Activated CD8-positive, alpha-beta T cell treated with anti-CD3 and anti-CD28 coated beads, Interleukin-2, amount 10 ng/mL, durations not matched to agents 7 days and 5 days (primary cell): ENCODE data around the gene KRTAP29-1. TPM values are rescaled to one million over a fixed set of nuclear protein-coding genes. Genes with fewer than 3 reads are reported as not detected.
A peak's percentile ranks its signal among the peaks of the same experiment; 100 is the strongest.

Experiments used
- ATAC-seq: fragments of 150-1000 bp; cut with Tn5 transposase; one replicate; pipeline ENCODE4 v1.10.0; 2021; ENCODE audit warnings: moderate library complexity
- CTCF ChIA-PET: fragments of 350-600 bp; sonication (Branson Sonifier 250); formaldehyde crosslinking; loops from one replicate; lab custom pipeline; 2021; ENCODE audit warnings: antibody characterized with exemption; lab: Charles Lee
- POLR2A ChIA-PET: fragments of 350-600 bp; sonication (Branson Sonifier 250); formaldehyde crosslinking; loops from one replicate; lab custom pipeline; 2021; ENCODE audit warnings: antibody characterized with exemption; lab: Charles Lee
- DNase-seq: peaks from one replicate; pipeline ENCODE4 v3.0.0-alpha.2; 2020
- H3K27ac Mint-ChIP-seq: one replicate; pipeline ENCODE4 v1.8.0; 2021; ENCODE audit warnings: mild to moderate bottlenecking, mixed read lengths
- H3K27me3 Mint-ChIP-seq: one replicate; pipeline ENCODE4 v1.8.0; 2021; ENCODE audit warnings: low read depth, mixed read lengths
- H3K36me3 Mint-ChIP-seq: one replicate; pipeline ENCODE4 v1.8.0; 2021; ENCODE audit warnings: low read depth, mixed read lengths
- H3K4me1 Mint-ChIP-seq: one replicate; pipeline ENCODE4 v1.8.0; 2021; ENCODE audit warnings: low read depth, mixed read lengths
- H3K4me3 Mint-ChIP-seq: one replicate; pipeline ENCODE4 v1.8.0; 2021; ENCODE audit warnings: mild to moderate bottlenecking, mixed read lengths
- H3K9me3 Mint-ChIP-seq: one replicate; pipeline ENCODE4 v1.8.0; 2022; ENCODE audit warnings: mixed read lengths; ENCODE audit not compliant: insufficient read depth
- total RNA-seq, 2 experiments: library from RNA; stranded (reverse); gene quantifications; one replicate each; pipeline ENCODE4 v1.2.3, GENCODE V29; 2021

Gene KRTAP29-1
- total RNA-seq, 2 experiments from 2014 or later, result not detected

DNA sequence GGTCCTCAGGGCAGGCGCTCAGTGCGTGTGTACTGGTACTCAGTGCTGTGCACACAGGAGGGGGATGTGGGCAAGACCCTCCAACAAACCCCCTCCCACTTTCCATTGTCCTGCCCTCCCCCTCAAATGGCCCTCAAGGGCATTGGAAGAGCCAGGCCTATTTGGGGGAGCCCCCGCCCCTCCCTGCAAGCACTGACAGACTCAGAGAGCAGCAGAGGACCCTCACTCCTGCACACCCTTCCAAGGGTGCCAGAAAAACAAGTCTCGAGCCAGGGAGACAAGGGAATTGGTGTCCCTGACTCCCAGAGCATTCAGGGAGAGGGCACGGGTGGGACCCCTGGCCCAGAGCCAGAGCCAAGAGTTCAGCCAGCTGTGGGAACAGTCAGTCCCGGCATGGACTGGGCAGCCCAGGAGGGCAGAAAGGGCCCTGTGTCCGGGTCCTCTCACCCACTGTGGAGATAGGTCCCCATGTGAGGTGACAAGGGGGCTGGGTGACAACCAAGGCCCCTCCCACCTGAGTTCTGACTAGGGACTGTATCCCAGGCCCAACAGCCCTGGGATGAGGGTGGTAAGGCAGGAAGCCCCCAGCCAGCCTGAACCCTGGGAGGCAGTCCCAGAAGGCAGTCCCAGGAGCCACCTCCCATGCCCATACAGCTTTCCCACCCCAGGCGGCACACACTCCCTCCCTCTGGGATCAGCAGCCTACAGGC lies 24.9 kb upstream of the KRTAP29-1 start:
- CTCF ChIA-PET, result interaction anchor here (1.2 kb wide), 1 partner anchor 13 kb away, joined by 3 read pairs; no protein-coding TSS in a partner anchor
- no peak for ATAC-seq
- no peak overlapping the region for H3K27ac Mint-ChIP-seq

DNA sequence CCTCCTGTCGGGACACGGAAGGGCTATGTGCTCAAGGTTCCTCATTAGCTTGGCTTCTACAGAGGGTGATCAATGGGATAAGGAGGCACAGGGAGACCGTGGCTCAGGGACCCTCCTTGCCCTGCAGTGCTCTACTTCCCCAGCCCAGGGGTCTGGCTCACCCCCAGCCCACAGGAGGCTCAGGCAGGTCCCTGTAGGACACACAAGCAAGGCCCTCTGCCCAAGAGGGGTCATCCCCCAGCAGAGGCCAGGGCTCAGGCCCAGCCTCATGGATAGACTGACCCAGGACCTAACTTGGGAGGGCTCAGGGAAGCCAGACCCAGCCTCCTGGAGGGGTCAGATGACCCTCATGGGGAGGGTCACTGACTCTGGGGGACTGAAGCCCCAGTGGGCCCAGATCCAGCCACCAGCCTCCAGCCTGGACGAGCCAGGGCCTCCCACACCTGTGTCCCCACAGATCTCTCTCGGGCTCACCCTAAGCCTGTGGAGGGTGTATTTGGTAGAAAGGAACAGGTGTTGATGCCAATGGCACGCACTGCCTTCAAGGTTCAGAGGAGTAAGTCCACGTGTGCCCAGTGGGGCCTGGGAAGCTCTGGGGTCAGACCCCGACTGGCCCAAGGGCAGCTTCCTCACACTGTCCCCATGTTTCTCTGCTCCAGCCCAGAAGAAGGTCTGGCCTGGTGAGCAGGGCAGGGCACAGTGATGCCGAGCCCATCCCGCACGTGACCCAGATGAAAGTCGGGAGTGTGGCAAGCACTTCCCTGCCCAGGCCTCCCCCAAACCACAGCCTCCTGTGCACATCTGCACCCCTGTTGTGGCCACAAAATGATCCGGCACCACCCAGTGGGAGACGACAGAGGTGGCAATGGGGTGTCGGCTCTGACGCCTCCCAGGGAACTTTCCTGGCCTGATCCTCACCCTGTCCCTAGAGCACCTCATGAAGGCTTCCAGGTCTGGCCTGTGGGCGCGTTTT lies 23.8 kb upstream of the KRTAP29-1 start:
- ATAC-seq (no peak), DNase-seq (no peak)
- ChIA-PET CTCF (no interaction called here), POLR2A (no interaction called here)
- H3K27me3 Mint-ChIP-seq, result no peaks in the 10 kb centered on the region
- no peaks in the 10 kb centered on the region for H3K36me3 Mint-ChIP-seq
- no peak overlapping the region for H3K4me3 Mint-ChIP-seq
- H3K9me3 Mint-ChIP-seq, result no peaks in the 10 kb centered on the region
- peaks cover 9% of the 10 kb centered on the region for H3K4me1 Mint-ChIP-seq
- H3K27ac Mint-ChIP-seq, result no peak overlapping the region

More for the DNA sequence above, 24.9 kb upstream of the KRTAP29-1 start:
- POLR2A ChIA-PET, result no interaction called here
- no peak for DNase-seq
- Mint-ChIP-seq H3K9me3 (no peaks in the 10 kb centered on the region), H3K36me3 (no peaks in the 10 kb centered on the region), H3K4me3 (no peak overlapping the region), H3K27me3 (no peaks in the 10 kb centered on the region), H3K4me1 (peaks cover 9% of the 10 kb centered on the region)

DNA sequence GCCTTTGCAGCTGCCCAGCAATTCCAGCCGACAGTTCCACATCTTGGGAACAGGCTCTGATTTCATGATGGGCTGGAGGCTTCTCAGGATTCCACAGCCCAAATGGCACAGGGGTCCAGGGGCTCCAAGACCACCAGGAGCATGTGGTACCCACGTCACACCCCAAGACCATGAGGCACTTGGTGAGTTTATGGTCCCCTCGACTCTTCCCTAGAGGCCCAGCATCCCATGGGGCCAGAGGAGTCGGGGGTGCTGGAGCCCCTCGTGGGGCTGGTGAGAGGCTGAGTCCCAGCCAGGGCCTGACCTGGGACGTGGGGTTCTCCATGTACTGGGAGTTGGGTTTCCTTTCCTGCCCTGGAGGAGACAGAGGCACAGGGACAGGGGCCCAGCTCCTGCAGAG lies 23.0 kb upstream of the KRTAP29-1 start:
- Mint-ChIP-seq H3K4me1 (peaks cover 9% of the 10 kb centered on the region), H3K27me3 (no peaks in the 10 kb centered on the region), H3K27ac (no peak overlapping the region), H3K9me3 (no peaks in the 10 kb centered on the region), H3K36me3 (no peaks in the 10 kb centered on the region), H3K4me3 (no peak overlapping the region)
- DNase-seq, result no peak
- ChIA-PET CTCF (no interaction called here), POLR2A (no interaction called here)
- ATAC-seq, result no peak

DNA sequence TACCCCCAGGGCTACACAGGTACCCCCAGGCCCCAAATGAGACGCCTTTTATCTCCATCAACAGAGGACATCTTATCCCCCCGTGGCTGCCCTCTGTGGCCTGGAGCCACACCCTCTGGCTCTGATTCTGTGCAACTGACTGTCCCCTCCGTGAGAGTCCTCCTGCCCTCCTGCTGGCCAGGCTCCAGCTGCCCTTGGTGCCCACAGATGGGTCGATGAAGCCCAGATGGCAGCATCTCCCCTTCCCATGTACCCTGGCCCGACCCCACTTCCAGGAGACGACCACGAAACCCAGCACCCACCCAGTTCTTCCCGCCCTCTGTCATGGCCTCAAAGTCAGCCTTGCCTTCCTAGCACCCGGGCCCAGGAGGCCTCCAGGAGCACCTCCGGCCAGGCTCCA lies 22.5 kb upstream of the KRTAP29-1 start:
- no peak for DNase-seq
- ChIA-PET POLR2A (no interaction called here), CTCF (no interaction called here)
- Mint-ChIP-seq H3K4me3 (no peak overlapping the region), H3K27me3 (no peaks in the 10 kb centered on the region), H3K36me3 (no peaks in the 10 kb centered on the region), H3K4me1 (peaks cover 9% of the 10 kb centered on the region), H3K27ac (no peak overlapping the region), H3K9me3 (no peaks in the 10 kb centered on the region)
- no peak for ATAC-seq

DNA sequence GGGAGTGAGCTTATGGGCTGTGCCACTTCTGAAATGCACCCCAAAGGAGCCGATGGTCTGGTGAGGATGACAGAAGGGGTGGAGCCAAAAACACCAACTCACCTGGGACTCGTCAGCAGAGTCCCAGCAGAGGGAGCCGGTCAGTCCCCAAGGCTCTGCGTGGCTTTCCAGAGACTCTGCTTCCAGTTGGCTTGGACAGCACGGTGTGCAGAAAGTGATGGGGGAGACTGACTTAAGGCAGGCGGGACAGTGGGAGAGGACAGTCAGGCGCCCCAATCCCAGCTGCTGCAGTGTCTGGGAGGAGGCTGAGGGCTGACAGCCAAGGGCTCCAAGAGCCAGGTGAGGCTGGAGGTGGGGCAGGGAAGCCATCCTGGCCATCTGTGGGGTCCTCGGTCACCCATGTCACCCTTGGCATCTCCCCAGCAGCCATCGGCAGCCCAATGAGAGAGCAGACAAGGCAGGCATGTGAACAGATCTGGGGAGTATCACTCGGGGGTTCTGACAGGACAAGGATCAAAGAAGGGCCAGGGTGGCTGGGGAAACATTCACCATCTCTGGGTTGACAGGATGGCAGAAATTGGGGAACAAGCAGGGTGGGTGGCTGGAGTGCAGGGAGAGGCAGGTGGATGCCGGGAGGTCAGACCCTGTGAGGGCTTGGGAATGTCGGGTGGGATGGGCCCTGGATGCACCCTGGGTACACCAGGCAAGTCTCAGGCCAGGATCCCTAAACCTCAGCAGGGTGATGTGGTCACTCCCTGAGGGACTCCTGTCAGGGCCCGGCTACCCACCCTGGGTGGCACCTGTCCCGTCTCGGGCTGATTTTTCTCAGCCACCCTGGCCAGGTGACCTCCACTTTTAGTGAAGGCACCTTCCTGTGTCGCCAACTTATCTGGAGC lies 21.8 kb upstream of the KRTAP29-1 start:
- H3K4me3 Mint-ChIP-seq, result no peak overlapping the region
- peaks cover 4% of the 10 kb centered on the region for H3K9me3 Mint-ChIP-seq
- no peaks in the 10 kb centered on the region for H3K36me3 Mint-ChIP-seq
- DNase-seq (no peak), ATAC-seq (peak; percentile 12)
- CTCF ChIA-PET, result interaction anchor here (3.1 kb wide), 1 partner anchor 15 kb away, joined by 26 read pairs; no protein-coding TSS in a partner anchor
- H3K4me1 Mint-ChIP-seq, result peaks cover 9% of the 10 kb centered on the region
- POLR2A ChIA-PET, result no interaction called here
- no peaks in the 10 kb centered on the region for H3K27me3 Mint-ChIP-seq
- peak overlapping the region; percentile 57 for H3K27ac Mint-ChIP-seq

DNA sequence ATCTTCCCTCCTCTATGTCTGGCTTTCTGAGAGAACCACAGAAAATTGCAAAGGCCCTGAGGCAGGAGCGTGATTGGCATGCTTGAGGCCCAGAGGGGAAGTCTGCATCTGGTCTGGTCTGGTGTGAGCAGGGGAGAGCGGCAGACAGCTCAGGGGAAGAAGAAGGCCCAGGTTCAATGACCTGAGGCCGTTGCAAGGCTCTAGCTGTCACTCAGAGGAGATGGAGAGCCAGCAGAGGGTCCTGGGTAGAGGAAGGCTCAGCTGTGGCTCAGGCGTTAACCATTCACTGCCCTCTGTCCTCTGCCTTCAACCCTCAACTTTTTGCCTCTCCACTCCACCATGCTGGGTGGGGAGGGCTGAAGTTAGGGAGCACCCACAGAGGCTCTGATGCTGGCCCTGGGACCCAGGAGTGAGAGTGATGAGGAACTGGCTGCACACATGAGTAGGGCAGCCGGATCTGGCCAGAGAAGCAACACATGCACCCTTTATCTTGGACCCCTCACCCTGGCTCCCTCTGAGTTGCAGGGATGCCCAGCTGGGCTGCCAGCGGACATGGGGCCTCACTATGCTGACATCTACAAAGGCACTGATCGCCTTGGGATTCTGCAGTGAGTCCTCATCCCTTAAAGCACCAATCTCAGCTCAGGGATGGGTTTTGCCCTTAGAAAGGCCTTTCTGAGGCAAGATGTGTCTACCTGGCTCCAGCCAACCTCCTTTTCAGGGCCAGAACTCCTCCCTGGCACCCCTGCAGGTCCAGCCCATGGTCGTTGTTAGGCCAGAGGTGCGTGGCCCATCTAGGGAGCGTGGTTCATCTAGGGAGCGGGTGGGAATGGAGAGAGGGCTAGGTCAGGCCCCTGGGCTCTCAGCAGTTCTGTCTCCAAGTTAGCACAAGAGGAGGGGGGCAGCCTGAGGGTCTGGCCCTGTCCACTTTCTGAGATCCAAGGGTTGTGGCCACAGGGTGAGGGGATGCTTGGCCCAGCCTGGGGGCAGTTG lies 20.5 kb upstream of the KRTAP29-1 start:
- DNase-seq (no peak), ATAC-seq (no peak)
- peaks cover 9% of the 10 kb centered on the region for H3K4me1 Mint-ChIP-seq
- peaks cover 6% of the 10 kb centered on the region for H3K9me3 Mint-ChIP-seq
- H3K4me3 Mint-ChIP-seq, result no peak overlapping the region
- no peak overlapping the region for H3K27ac Mint-ChIP-seq
- POLR2A ChIA-PET, result no interaction called here
- CTCF ChIA-PET, result interaction anchor here (0.7 to 3.1 kb wide), 36 partner anchors 10 to 708 kb away, joined by 3 to 26 read pairs (median 4); partner anchors contain the start of genes KRT33B, KRT39, KRTAP16-1 and KRTAP29-1
- H3K27me3 Mint-ChIP-seq, result no peaks in the 10 kb centered on the region
- H3K36me3 Mint-ChIP-seq, result no peaks in the 10 kb centered on the region

DNA sequence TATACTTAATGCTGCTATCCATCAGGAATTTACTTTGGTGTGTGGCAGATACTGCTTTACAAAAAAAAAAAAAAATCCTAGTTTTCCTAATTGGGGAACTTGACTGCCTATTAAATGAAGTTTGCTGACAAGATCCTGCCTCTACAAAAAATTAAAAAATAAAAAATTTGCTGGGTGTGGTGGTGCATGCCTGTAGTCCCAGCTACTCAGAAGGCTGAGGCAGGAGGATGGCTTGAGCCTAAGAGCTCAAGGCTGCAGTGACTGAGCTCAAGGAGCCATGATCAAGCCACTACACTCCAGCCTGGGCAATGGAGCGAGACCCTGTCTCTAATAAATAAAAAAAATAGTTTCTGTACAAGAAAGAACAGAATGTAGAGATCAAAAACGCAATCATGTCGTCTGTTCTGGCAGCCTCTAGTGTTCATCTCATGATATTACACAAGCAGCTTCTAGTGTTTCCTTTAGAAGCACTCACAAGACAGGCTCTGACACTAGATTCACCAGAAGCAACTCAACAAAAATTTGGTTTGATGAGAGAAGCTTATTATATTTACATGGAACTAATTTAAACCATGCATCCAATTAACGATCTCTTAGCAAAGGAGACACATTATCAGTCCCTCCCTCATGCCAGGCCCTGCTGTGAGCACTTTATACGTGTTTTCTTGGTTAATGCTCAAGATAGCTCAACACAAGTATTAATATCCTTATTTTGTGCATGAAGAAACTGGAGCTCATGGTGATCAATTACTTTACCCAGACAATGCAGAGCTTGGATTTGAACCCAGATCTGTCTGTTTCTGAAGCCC lies 19.6 kb upstream of the KRTAP29-1 start:
- peak; percentile 73 for ATAC-seq
- H3K27me3 Mint-ChIP-seq, result no peaks in the 10 kb centered on the region
- ChIA-PET POLR2A (no interaction called here), CTCF (interaction anchor here (0.7 to 3.1 kb wide), 39 partner anchors 9 to 707 kb away, joined by 3 to 26 read pairs (median 4); partner anchors contain the start of genes KRT33B, KRT39, KRTAP16-1 and KRTAP29-1)
- H3K36me3 Mint-ChIP-seq, result no peaks in the 10 kb centered on the region
- no peak overlapping the region for H3K27ac Mint-ChIP-seq
- peaks cover 9% of the 10 kb centered on the region for H3K4me1 Mint-ChIP-seq
- peaks cover 6% of the 10 kb centered on the region for H3K9me3 Mint-ChIP-seq
- no peak overlapping the region for H3K4me3 Mint-ChIP-seq
- DNase-seq, result no peak

DNA sequence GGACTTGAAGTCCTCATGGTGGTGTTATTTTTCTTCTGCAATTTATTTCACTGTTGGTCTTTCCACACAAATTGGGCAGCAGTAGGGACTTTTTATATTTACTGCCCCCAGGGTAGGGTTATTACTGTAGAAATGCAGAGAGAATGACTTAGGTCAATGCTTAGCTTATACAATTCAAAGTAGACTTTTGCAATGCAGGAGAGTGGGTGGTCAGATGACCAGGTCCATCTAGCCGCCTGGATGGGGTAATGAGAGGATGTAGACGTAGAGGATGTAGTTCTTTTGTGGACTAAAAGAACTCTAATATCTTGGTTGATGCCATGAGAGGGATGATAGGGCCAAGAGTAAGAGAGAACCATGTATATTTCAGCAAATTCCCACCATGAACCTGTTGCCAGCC lies 15.6 kb upstream of the KRTAP29-1 start:
- no peaks in the 10 kb centered on the region for H3K36me3 Mint-ChIP-seq
- no peaks in the 10 kb centered on the region for H3K4me1 Mint-ChIP-seq
- H3K9me3 Mint-ChIP-seq, result peaks cover 6% of the 10 kb centered on the region
- no peak overlapping the region for H3K4me3 Mint-ChIP-seq
- POLR2A ChIA-PET, result no interaction called here
- DNase-seq, result no peak
- CTCF ChIA-PET, result interaction anchor here (1.4 kb wide), 1 partner anchor 231 kb away, joined by 3 read pairs; no protein-coding TSS in a partner anchor
- no peak for ATAC-seq
- H3K27me3 Mint-ChIP-seq, result peaks cover 2% of the 10 kb centered on the region
- H3K27ac Mint-ChIP-seq, result no peak overlapping the region

DNA sequence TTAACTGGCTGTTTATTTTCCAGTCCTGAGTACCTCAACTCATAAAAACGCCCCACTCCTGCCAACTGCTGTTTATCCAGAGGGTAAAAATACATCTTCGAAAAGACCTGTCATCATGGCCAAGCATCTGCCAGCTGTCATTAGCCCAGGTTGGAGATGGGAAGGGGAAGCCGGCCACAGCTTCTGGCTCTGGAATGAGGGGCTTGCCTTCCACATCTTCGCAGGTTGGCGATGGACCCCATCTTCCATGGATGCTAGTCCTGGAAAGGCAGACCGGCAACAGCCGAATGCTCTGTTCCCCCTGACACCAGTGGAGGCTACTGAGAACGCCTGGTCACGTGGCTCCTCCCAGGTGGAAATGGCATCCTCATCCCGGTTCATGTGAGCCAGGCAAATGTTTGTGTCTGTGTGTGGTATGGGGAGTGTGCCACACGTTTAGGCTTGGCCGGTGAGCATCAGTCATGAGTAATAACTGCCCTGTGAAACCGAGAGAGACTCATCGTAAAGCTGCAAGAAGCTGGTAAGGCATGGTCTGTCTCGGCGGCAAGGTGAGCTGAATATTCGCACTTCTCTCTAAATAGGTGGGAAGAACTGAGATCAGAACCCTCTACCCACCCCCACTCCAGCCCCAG lies 13.3 kb upstream of the KRTAP29-1 start:
- H3K4me3 Mint-ChIP-seq, result no peak overlapping the region
- peaks cover 6% of the 10 kb centered on the region for H3K9me3 Mint-ChIP-seq
- H3K36me3 Mint-ChIP-seq, result no peaks in the 10 kb centered on the region
- H3K4me1 Mint-ChIP-seq, result peaks cover 4% of the 10 kb centered on the region
- CTCF ChIA-PET, result no interaction called here
- ATAC-seq (no peak), DNase-seq (no peak)
- POLR2A ChIA-PET, result no interaction called here
- H3K27me3 Mint-ChIP-seq, result peaks cover 2% of the 10 kb centered on the region
- no peak overlapping the region for H3K27ac Mint-ChIP-seq
